ENCODE measurements around the gene IRF4. TPM values are rescaled to one million over a fixed set of nuclear protein-coding genes. Genes with fewer than 3 reads are reported as not detected.
A peak's percentile ranks its signal among the peaks of the same experiment; 100 is the strongest.
"Not testable (repeated sequence)": the region's sequence is repeated elsewhere in the genome, so short reads cannot be mapped to it uniquely, and the experiment has no call there.

Gene IRF4
- total RNA-seq, 1 donor from 2014 or later: 0.54 TPM

- intact Hi-C loops (cut with DNase I): no loop called here
- no peak for DNase-seq
- ATAC-seq (ENCODE audit: poor library complexity): no peak
Observed at GRCh38 chr6:404685-405423, 13.3 kb downstream of the IRF4 start.

- intact Hi-C loops (cut with DNase I): no loop called here
- DNase-seq (no peak), ATAC-seq (ENCODE audit: poor library complexity) (no peak)
Observed at GRCh38 chr6:408148-408547, 16.6 kb downstream of the IRF4 start.

DNA sequence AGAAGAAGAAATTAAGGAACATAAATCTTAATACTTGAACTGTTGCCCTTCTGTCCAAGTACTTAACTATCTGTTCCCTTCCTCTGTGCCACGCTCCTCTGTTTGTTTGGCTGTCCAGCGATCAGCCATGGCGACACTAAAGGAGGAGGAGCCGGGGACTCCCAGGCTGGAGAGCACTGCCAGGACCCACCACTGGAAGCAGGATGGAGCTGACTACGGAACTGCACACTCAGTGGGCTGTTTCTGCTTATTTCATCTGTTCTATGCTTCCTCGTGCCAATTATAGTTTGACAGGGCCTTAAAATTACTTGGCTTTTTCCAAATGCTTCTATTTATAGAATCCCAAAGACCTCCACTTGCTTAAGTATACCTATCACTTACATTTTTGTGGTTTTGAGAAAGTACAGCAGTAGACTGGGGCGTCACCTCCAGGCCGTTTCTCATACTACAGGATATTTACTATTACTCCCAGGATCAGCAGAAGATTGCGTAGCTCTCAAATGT lies 17.1 kb downstream of the IRF4 start:
- intact Hi-C loops (cut with DNase I): no loop called here
- DNase-seq (peak; percentile 71), ATAC-seq (ENCODE audit: poor library complexity) (peak; percentile 97)

DNA sequence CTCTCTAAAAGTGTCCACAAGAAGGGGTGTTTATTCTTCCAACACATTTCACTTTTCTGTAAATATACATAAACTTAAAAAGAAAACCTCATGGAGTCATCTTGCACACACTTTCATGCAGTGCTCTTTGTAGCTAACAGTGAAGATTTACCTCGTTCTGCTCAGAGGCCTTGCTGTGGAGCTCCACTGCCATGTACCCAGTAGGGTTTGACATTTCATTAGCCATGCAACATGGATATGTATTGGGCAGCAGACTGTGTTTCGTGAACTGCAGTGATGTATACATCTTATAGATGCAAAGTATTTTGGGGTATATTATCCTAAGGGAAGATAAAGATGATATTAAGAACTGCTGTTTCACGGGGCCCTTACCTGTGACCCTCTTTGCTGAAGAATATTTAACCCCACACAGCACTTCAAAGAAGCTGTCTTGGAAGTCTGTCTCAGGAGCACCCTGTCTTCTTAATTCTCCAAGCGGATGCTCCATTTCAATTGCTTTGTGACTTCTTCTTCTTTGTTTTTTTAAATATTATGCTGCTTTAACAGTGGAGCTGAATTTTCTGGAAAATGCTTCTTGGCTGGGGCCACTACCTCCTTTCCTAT lies 17.9 kb downstream of the IRF4 start:
- intact Hi-C loops (cut with DNase I): no loop called here
- ATAC-seq (ENCODE audit: poor library complexity) (no peak), DNase-seq (no peak)

DNA sequence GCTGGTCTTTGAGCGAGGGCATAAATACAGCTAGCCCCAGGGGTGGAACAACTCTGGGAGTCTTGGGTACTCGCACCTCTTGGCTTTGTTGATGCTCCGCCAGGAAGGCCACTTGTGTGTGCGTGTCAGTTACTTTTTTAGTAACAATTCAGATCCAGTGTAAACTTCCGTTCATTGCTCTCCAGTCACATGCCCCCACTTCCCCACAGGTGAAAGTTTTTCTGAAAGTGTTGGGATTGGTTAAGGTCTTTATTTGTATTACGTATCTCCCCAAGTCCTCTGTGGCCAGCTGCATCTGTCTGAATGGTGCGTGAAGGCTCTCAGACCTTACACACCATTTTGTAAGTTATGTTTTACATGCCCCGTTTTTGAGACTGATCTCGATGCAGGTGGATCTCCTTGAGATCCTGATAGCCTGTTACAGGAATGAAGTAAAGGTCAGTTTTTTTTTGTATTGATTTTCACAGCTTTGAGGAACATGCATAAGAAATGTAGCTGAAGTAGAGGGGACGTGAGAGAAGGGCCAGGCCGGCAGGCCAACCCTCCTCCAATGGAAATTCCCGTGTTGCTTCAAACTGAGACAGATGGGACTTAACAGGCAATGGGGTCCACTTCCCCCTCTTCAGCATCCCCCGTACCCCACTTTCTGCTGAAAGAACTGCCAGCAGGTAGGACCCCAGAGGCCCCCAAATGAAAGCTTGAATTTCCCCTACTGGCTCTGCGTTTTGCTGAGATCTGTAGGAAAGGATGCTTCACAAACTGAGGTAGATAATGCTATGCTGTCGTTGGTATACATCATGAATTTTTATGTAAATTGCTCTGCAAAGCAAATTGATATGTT lies 19.2 kb downstream of the IRF4 start:
- intact Hi-C loops (cut with DNase I): no loop called here
- DNase-seq: no peak
- ATAC-seq (ENCODE audit: poor library complexity): no peak

DNA sequence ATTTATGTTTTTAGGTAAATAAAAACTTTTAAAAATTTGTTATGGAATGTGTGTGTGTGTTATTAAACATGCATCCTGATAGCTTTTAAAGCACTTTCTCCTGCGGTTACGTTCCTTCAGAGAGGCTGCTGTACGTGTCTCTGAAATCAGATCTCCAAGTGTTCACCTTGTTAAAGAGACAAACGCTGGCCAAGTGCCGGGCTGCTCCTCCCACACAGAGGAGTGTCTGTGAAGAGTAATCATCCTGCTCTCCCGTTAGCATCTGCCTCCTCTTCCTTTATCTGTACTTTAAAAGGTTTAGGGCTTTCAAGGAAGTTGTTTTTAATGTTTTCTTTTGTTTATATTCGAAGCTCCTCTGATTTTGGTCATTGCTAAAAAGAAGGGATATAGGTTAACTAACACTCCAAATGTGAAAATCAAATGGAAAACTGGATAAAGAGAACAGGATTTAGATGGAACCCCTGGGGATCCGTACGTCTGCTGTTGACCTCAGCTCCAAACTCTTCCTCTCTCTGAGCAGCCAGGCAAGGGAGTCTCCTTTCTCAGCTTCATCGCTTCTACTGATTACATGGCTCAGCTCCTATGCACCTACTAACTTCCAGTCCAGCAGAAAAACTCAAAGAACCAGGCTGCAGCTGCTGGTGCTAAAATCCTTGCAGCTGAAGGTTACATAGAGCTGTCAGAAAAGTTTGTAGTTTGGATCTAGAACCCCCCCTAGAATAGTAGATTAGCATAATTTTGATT lies 20.0 kb downstream of the IRF4 start:
- DNase-seq (no peak), ATAC-seq (ENCODE audit: poor library complexity) (no peak)
- intact Hi-C loops (cut with DNase I): no loop called here

GRCh38 chr6:412146-412886 lies 20.8 kb downstream of the IRF4 start:
- intact Hi-C loops (cut with DNase I): no loop called here
- DNase-seq (no peak), ATAC-seq (ENCODE audit: poor library complexity) (no peak)

GRCh38 chr6:414447-414846 lies 22.9 kb downstream of the IRF4 start:
- ATAC-seq (ENCODE audit: poor library complexity): no peak
- intact Hi-C loops (cut with DNase I): no loop called here
- no peak for DNase-seq

DNA sequence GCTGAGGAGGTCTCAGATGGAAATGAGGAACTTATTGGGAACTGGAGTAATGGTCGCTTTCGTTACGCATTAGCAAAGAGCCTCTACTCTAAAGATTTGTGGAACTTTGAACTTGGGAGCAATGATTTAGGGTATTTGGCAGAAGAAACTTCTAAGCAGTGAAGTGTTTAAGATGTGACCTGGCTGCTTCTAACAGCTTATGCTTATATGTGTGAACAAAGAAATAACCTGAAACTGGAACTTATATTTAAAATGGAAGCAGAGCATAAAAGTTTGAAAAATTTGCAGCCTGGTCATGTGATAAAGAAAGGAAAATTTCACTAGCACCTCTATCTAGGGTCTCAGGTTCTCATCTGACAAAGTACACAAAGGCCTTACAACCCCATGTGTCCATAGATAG lies 23.5 kb downstream of the IRF4 start:
- intact Hi-C loops (cut with DNase I): no loop called here
- DNase-seq (no peak), ATAC-seq (ENCODE audit: poor library complexity) (no peak)

DNA sequence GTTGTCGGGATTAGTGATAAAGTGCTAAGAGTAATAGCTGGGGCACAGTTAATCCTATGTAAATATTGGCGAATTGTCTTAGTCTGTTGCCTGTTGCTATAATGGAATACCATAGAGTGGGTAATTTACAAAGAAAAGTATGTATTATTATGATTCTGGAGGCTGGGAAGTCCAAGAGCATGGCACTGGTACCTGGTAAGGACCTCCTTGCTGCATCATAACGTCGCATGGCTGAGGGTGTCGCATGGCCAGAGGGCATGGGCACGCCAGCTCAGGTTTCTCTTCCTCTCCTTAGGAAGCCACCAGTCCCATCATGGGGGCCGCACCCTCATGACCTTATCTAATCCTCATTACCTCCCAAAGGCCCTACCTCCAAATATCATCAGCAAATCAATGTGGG lies 29.7 kb downstream of the IRF4 start:
- no peak for ATAC-seq (ENCODE audit: poor library complexity)
- no peak for DNase-seq
- intact Hi-C loops (cut with DNase I): no loop called here

DNA sequence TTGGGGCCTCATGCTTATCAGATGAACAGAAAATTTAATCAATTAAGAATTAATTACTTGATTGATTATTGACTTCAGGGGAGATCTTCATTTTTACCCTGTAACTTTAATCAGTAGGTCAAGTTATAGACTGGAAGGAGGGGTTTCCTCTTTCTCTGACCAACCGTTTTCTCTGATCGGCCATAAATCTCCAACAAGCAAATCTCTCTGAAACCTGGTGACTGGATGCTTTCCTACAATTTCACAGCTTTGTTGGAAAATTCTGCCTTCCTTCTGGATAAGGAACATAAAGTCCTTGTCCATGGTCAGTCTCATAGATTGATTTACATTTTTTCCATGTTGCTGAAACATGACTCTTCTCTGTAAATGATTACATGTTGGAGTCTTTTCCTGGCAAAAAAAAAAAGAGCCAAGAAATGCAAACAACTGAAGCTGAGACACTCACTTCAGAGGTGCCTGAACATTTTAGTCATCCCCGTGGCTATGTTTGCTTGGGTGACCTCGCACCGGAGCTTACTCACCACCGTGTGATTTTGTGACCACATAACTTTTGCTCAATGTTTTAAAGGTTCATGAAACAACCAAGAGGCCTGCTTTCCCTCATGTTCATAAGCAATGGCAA lies 31.0 kb downstream of the IRF4 start:
- DNase-seq: no peak
- intact Hi-C loops (cut with DNase I): no loop called here
- ATAC-seq (ENCODE audit: poor library complexity): no peak

DNA sequence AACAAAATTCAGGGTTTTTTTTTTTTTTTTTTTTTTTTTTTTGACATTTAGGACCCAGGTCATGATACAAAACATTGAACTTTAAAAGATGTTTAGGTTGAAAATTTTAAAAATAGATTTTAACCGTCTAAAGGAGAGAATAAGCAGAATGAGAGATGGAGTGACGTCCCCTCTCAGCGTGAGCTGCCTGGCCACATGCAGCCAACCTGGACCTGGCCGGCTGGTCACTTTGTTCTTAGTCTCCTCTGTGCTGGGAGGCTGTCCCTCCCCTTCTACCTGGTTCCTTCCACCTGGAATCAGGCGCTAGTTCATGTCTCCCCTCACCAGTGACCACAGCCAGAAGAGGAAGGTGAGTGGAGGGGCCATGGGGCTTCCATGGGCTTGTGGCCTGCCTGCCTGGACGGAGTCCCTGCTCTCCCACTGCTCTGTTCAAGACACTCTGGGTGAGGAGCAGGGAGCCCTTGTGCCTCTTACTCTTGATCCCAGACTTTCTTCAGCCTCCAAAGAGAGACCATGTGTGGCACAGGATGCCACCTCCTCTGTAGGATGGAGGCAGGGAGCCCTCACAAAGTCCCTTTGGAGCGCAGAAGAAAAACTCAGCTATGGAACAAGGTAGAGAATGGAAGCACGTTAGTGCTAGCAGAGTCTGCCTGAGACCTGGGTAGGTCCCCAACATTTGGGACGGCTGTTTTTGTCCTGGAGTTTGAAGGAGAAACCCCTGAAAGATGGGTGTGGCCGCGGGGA lies 31.7 kb downstream of the IRF4 start:
- ATAC-seq (ENCODE audit: poor library complexity) (no peak), DNase-seq (no peak)
- intact Hi-C loops (cut with DNase I): no loop called here

GRCh38 chr6:423799-424345 lies 32.3 kb downstream of the IRF4 start:
- no peak for ATAC-seq (ENCODE audit: poor library complexity)
- intact Hi-C loops (cut with DNase I): no loop called here
- no peak for DNase-seq

- intact Hi-C loops (cut with DNase I): no loop called here
- DNase-seq: no peak
- no peak for ATAC-seq (ENCODE audit: poor library complexity)
Observed at GRCh38 chr6:424741-425417, 33.3 kb downstream of the IRF4 start.

GRCh38 chr6:425418-425788 lies 33.9 kb downstream of the IRF4 start:
- ATAC-seq (ENCODE audit: poor library complexity); DNase-seq; intact Hi-C loops (cut with DNase I): not testable (repeated sequence)

DNA sequence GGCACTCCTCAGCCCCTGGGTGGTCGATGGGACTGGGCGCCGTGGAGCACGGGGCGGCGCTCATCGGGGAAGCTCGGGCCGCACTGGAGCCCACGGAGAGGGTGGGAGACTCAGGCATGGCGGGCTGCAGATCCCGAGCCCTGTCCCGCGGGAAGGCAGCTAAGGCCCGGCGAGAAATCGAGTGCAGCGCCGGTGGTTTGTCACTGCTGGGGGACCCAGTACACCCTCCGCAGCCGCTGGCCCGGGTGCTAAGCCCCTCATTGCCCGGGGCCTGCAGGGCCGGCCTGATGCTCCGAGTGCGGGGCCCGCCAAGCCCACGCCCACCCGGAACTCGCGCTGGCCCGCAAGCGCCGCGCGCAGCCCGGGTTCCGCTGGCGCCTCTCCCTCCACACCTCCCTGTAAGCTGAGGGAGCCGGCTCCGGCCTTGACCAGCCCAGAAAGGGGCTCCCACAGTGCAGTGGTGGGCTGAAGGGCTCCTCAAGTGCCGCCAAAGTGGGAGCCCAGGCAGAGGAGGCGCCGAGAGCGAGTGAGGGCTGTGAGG lies 34.7 kb downstream of the IRF4 start:
- intact Hi-C loops (cut with DNase I); ATAC-seq (ENCODE audit: poor library complexity); DNase-seq: not testable (repeated sequence)

Measured in Right ventricle myocardium superior (tissue), 1 donor.